Hepatocyte (in vitro differentiated cells): ENCODE data around the gene PITPNC1. TPM values are rescaled to one million over a fixed set of nuclear protein-coding genes. Genes with fewer than 3 reads are reported as not detected.

ENCODE experiments used
- DNase-seq: peaks from one replicate; pipeline ENCODE4 v3.0.0-alpha.2; 2016; ENCODE audit warnings: low spot score
- H2AFZ ChIP-seq: fragments of 200-600 bp; sonication (generic); 2 replicates; pipeline ENCODE4 v1.6.0; 2016; ENCODE audit warnings: antibody characterized with exemption, mild to moderate bottlenecking
- H3K27ac ChIP-seq: fragments of 200-600 bp; sonication (generic); 2 replicates; pipeline ENCODE4 v1.5.1; 2016; ENCODE audit warnings: mild to moderate bottlenecking
- H3K27me3 ChIP-seq: fragments of 200-600 bp; sonication (generic); 2 replicates; pipeline ENCODE4 v1.6.1; 2016
- H3K36me3 ChIP-seq: fragments of 200-600 bp; sonication (generic); replicated peaks from 2 replicates; pipeline ENCODE4 v1.5.1; 2016; ENCODE audit warnings: low read depth; ENCODE audit not compliant: insufficient read depth
- H3K4me1 ChIP-seq: fragments of 200-600 bp; sonication (generic); 2 replicates; pipeline ENCODE4 v1.5.1; 2016; ENCODE audit warnings: mild to moderate bottlenecking, moderate library complexity; ENCODE audit not compliant: insufficient read depth
- H3K4me2 ChIP-seq: fragments of 200-600 bp; sonication (generic); 2 replicates; pipeline ENCODE4 v1.6.0; 2016
- H3K4me3 ChIP-seq: fragments of 200-600 bp; sonication (generic); 2 replicates; pipeline ENCODE4 v1.5.1; 2016; ENCODE audit warnings: mild to moderate bottlenecking
- H3K79me2 ChIP-seq: fragments of 200-600 bp; sonication (generic); 2 replicates; pipeline ENCODE4 v1.6.0; 2017; ENCODE audit warnings: mild to moderate bottlenecking
- H3K9me2 ChIP-seq: fragments of 200-600 bp; sonication (generic); replicated peaks from 2 replicates; pipeline ENCODE4 v1.6.0; 2017; ENCODE audit warnings: mild to moderate bottlenecking; ENCODE audit not compliant: insufficient read depth
- H3K9me3 ChIP-seq: fragments of 200-600 bp; sonication (generic); 2 replicates; pipeline ENCODE4 v1.5.1; 2016; ENCODE audit warnings: low read depth, mild to moderate bottlenecking
- H4K20me1 ChIP-seq: fragments of 200-600 bp; sonication (generic); 2 replicates; pipeline ENCODE4 v1.6.0; 2016; ENCODE audit warnings: mild to moderate bottlenecking; ENCODE audit not compliant: insufficient read depth, poor library complexity, severe bottlenecking
- EZH2 ChIP-seq: fragments of 200-600 bp; sonication (generic); IDR thresholded peaks from 2 replicates; pipeline ENCODE4 v1.6.1; 2016; ENCODE audit warnings: antibody characterized with exemption, mild to moderate bottlenecking, borderline replicate concordance
- EZH2phosphoT487 ChIP-seq: fragments of 200-600 bp; sonication (generic); IDR thresholded peaks from one replicate; pipeline ENCODE4 v1.6.1; 2018; ENCODE audit warnings: antibody characterized with exemption, mild to moderate bottlenecking, low read depth, moderate library complexity; ENCODE audit not compliant: unreplicated experiment, severe bottlenecking
- WGBS: methylation state at CpG from one replicate; pipeline ENCODE4 v1.1.6; 2016; ENCODE audit warnings: low lambda C conversion rate; ENCODE audit errors: missing lambda C conversion rate; 5-methylcytosine and 5-hydroxymethylcytosine counted together
- polyA plus RNA-seq: library from polyadenylated mRNA; unstranded; fragments of >200 nt; fragmentation: Nextera tagmentation; extraction: Ambion mirVana; gene quantifications from 2 replicates; pipeline ENCODE4 v1.2.1, GENCODE V29; 2016
- total RNA-seq: library from RNA; depleted of rRNA; stranded (reverse); fragments of >200 nt; gene quantifications from 2 replicates; pipeline ENCODE4 v1.2.3, GENCODE V29; 2014
- TF ChIP-seq, protein P1 (sequence below): fragments of 200-600 bp; sonication (generic); IDR thresholded peaks from 2 replicates; pipeline ENCODE4 v1.5.1; 2016; ENCODE audit warnings: antibody characterized with exemption, mild to moderate bottlenecking; ENCODE audit not compliant: poor library complexity

Gene PITPNC1
- total and polyA plus RNA-seq, 2 experiments from 2014 or later = 4.6 to 8.1 TPM

- Histone ChIP-seq H3K36me3 (no peaks in the 10 kb centered on the region), H3K27me3 (no peaks in the 10 kb centered on the region), H3K4me3 (no peak overlapping the region), H3K79me2 (no peaks in the 10 kb centered on the region), H3K9me3 (no peaks in the 10 kb centered on the region), H3K4me2 (no peak overlapping the region), H4K20me1 (no peaks in the 10 kb centered on the region), H3K4me1 (no peaks in the 10 kb centered on the region), H3K27ac (no peak overlapping the region), H2AFZ (no peak overlapping the region), H3K9me2 (no peaks in the 10 kb centered on the region)
- no peak for TF ChIP-seq EZH2phosphoT487
- TF ChIP-seq, protein P1, sequence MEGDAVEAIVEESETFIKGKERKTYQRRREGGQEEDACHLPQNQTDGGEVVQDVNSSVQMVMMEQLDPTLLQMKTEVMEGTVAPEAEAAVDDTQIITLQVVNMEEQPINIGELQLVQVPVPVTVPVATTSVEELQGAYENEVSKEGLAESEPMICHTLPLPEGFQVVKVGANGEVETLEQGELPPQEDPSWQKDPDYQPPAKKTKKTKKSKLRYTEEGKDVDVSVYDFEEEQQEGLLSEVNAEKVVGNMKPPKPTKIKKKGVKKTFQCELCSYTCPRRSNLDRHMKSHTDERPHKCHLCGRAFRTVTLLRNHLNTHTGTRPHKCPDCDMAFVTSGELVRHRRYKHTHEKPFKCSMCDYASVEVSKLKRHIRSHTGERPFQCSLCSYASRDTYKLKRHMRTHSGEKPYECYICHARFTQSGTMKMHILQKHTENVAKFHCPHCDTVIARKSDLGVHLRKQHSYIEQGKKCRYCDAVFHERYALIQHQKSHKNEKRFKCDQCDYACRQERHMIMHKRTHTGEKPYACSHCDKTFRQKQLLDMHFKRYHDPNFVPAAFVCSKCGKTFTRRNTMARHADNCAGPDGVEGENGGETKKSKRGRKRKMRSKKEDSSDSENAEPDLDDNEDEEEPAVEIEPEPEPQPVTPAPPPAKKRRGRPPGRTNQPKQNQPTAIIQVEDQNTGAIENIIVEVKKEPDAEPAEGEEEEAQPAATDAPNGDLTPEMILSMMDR = no peak
- no peak for TF ChIP-seq EZH2
- no peak for DNase-seq
- WGBS = 82% methylated on average over 4 of the region's 4 CpGs
Observed at GRCh38 chr17:67573987-67574657, 197.0 kb downstream of the PITPNC1 start.

DNA sequence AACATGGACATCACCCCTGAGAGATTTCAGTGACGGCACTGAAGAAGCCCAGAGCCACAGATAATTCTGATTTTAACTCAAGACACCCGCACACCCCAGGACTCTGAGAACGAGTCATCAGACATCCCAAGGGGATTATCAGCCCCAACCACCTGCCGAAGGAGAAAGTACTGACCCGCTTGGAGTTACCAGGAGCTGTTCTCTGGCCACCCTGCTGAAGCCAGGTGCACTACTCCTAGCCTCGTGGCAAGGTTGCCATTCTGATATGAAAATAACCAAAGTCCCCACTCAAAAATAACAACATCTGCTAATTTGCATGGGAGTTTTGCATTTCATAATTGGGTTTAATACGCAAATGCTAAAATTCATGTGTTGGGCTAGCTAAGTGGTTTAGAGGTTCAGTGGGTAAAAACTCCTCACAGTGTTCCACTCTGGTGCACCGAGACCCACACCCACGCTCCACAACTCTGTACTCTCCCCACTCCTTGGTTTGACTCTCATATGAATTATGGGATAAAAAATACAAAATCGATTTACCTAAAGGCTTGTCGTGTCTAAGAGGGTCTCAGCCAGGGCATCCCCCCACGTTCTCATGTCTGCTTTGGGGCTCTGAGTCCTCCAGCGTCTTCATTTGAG is 197.7 kb downstream of the PITPNC1 start:
- no peak overlapping the region for H3K4me3 ChIP-seq
- no peak overlapping the region for H3K4me2 ChIP-seq

GRCh38 chr17:67575325-67575724 is 198.2 kb downstream of the PITPNC1 start:
- TF ChIP-seq EZH2 = no peak
- TF ChIP-seq, protein P1 = no peak
- no peak for TF ChIP-seq EZH2phosphoT487
- Histone ChIP-seq H2AFZ (no peak overlapping the region), H3K27ac (no peak overlapping the region), H3K4me3 (no peak overlapping the region), H3K79me2 (no peaks in the 10 kb centered on the region), H3K9me2 (no peaks in the 10 kb centered on the region), H3K36me3 (no peaks in the 10 kb centered on the region), H3K9me3 (no peaks in the 10 kb centered on the region), H3K4me1 (no peaks in the 10 kb centered on the region), H4K20me1 (no peaks in the 10 kb centered on the region), H3K27me3 (no peaks in the 10 kb centered on the region), H3K4me2 (no peak overlapping the region)
- WGBS = 76% methylated on average over 13 of the region's 13 CpGs
- DNase-seq = no peak

More for the DNA sequence above, 197.7 kb downstream of the PITPNC1 start:
- no peaks in the 10 kb centered on the region for H3K27me3 ChIP-seq
- H3K9me3 ChIP-seq = no peaks in the 10 kb centered on the region
- H3K4me1 ChIP-seq = no peaks in the 10 kb centered on the region
- no peak for DNase-seq
- H2AFZ ChIP-seq = no peak overlapping the region
- no peak for TF ChIP-seq EZH2
- TF ChIP-seq, protein P1 = no peak
- TF ChIP-seq EZH2phosphoT487 = no peak
- H3K27ac ChIP-seq = no peak overlapping the region
- H4K20me1 ChIP-seq = no peaks in the 10 kb centered on the region
- H3K36me3 ChIP-seq = no peaks in the 10 kb centered on the region
- 79% methylated on average over 13 of the region's 13 CpGs for WGBS
- no peaks in the 10 kb centered on the region for H3K79me2 ChIP-seq
- H3K9me2 ChIP-seq = no peaks in the 10 kb centered on the region
